ENCODE data around the gene IPO4. TPM values are rescaled to one million over a fixed set of nuclear protein-coding genes. Genes with fewer than 3 reads are reported as not detected.

Gene IPO4
- total and polyA plus RNA-seq, 10 of the 15 experiments (the other 5 are each of a cell fraction or from before 2014, with no cell fraction given), result 7.8 to 139 (median 37.6) TPM

DNA sequence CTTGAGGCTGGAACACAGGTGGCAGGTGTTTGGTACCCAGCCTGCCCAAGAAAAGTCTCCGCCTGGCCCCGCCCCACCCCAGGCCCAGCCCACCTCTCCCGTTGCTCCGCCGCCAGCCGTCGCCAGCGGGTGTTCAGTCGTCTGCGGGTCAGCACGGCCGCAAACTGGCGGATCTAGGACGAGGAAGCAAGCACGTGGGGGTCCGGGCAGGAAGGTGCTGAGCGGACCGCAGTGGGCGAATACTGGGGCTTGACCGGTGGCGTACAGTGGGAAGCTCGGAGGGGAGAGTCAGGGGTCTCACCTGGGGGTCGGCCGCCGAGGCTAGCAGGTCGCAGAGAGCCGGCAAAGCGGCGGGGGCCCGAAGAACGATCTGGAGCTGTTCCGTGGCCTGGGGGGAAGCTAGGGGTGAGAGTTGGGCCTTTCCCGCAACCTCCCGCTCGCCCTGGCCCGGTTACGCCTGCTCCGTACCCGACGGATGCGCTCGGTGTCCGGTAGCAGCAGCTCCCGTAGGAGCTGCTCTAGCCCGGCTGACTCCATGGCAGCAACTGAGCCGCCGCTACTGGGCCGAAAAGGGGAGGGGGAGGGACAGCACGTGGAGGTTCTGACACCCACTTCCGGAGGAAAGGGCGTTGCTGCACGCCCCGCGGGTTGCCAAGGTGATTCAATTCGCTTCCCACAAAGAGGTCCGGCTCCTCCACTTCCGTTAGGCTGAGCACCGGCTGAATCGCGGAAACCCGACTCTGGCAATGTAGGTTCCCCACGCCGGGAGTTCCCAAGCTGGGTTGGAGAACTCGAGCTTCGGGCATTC is at the start of gene IPO4 (continued):
- TF ChIP-seq IRF3 (IDR thresholded peaks at IDR 0.05) (no peak), EZH2 (IDR thresholded peaks at IDR 0.05; ENCODE audit: borderline replicate concordance, control insufficient read depth, low read depth, low read length) (no peak), ZNF622 (IDR thresholded peaks at IDR 0.05) (no peak), KAT2A (conservative IDR thresholded peaks at IDR 0.05; ENCODE audit: control insufficient read depth, low read depth, low read length) (no peak), ATF2 (IDR thresholded peaks at IDR 0.05; ENCODE audit: low read length) (peak; percentile 71; the same call in 1 of the 2 replicates), MEF2A (IDR thresholded peaks at IDR 0.05; ENCODE audit: insufficient read depth, low read depth, low read length) (peak; percentile 79), NFYA (IDR thresholded peaks at IDR 0.05; ENCODE audit: borderline replicate concordance, low read depth, low read length) (no peak), STAT1 (conservative IDR thresholded peaks at IDR 0.05) (peak; percentile 97; the same call in 1 of the 2 replicates), SMARCA5 (IDR thresholded peaks at IDR 0.05) (0 out of 2 replicates have a peak, but pooled peaks have one; percentile 46), CREM (IDR thresholded peaks at IDR 0.05; ENCODE audit: low read depth) (peak; percentile 85), IKZF2 (IDR thresholded peaks at IDR 0.05) (no peak; a peak in 1 of 4 replicates), TAF1 (IDR thresholded peaks at IDR 0.05; ENCODE audit: borderline replicate concordance, low read depth, low read length) (peak; percentile 90), POLR2AphosphoS2 (IDR thresholded peaks at IDR 0.05; ENCODE audit: low read depth, low read length) (peak; percentile 72), RAD21 (IDR thresholded peaks at IDR 0.05; ENCODE audit: insufficient read depth, low read depth, low read length) (no peak), SUZ12 (IDR thresholded peaks at IDR 0.05; ENCODE audit: unreplicated experiment) (no peak), CHD1 (IDR thresholded peaks at IDR 0.05; ENCODE audit: low read depth, low read length) (no peak), MTA3 (IDR thresholded peaks at IDR 0.05; ENCODE audit: borderline replicate concordance, low read length) (no peak), PAX8 (IDR thresholded peaks at IDR 0.05) (no peak), CREB1 (IDR thresholded peaks at IDR 0.05; ENCODE audit: low read depth) (peak; percentile 88), CBX5 (IDR thresholded peaks at IDR 0.05; ENCODE audit: low read depth) (0 out of 2 replicates have a peak, but pooled peaks have one; percentile 85), YY1 (IDR thresholded peaks at IDR 0.05; ENCODE audit: low read depth, low read length) (peak; percentile 93)
- TF ChIP-seq, protein P1, sequence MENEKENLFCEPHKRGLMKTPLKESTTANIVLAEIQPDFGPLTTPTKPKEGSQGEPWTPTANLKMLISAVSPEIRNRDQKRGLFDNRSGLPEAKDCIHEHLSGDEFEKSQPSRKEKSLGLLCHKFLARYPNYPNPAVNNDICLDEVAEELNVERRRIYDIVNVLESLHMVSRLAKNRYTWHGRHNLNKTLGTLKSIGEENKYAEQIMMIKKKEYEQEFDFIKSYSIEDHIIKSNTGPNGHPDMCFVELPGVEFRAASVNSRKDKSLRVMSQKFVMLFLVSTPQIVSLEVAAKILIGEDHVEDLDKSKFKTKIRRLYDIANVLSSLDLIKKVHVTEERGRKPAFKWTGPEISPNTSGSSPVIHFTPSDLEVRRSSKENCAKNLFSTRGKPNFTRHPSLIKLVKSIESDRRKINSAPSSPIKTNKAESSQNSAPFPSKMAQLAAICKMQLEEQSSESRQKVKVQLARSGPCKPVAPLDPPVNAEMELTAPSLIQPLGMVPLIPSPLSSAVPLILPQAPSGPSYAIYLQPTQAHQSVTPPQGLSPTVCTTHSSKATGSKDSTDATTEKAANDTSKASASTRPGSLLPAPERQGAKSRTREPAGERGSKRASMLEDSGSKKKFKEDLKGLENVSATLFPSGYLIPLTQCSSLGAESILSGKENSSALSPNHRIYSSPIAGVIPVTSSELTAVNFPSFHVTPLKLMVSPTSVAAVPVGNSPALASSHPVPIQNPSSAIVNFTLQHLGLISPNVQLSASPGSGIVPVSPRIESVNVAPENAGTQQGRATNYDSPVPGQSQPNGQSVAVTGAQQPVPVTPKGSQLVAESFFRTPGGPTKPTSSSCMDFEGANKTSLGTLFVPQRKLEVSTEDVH (IDR thresholded peaks at IDR 0.05; ENCODE audit: low read depth, partially characterized antibody), result peak; percentile 96
- TF ChIP-seq, protein P2, sequence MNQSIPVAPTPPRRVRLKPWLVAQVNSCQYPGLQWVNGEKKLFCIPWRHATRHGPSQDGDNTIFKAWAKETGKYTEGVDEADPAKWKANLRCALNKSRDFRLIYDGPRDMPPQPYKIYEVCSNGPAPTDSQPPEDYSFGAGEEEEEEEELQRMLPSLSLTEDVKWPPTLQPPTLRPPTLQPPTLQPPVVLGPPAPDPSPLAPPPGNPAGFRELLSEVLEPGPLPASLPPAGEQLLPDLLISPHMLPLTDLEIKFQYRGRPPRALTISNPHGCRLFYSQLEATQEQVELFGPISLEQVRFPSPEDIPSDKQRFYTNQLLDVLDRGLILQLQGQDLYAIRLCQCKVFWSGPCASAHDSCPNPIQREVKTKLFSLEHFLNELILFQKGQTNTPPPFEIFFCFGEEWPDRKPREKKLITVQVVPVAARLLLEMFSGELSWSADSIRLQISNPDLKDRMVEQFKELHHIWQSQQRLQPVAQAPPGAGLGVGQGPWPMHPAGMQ (IDR thresholded peaks at IDR 0.05; ENCODE audit: borderline replicate concordance), result peak; percentile 32; the same call in 1 of the 2 replicates

Data from GM12878 (cell line).